Suprapubic skin (tissue), 4 donors: ENCODE data around the gene SOX21.

Experiments
- CTCF ChIP-seq, 2 donors: fragments of 200-600 bp in 1 of 2; fragments of 450-650 bp in 1 of 2; sonication (generic) in 1 of 2; IDR thresholded peaks; one replicate each; pipeline ENCODE4 v1.5.1; 2016 to 2019; ENCODE audit warnings: antibody characterized with exemption in 2 of 2, mild to moderate bottlenecking in 1 of 2, moderate library complexity in 1 of 2
- EP300 ChIP-seq: sonication (generic); formaldehyde crosslinking; IDR thresholded peaks from one replicate; pipeline ENCODE4 v1.6.1; 2017; ENCODE audit warnings: antibody characterized with exemption
- POLR2A ChIP-seq, 2 donors: fragments of 450-650 bp; IDR thresholded peaks; one replicate each; pipeline ENCODE4 v1.6.1; 2017; ENCODE audit warnings: antibody characterized with exemption in 2 of 2, mild to moderate bottlenecking in 2 of 2, moderate library complexity in 2 of 2
- POLR2AphosphoS5 ChIP-seq, 3 donors: sonication (generic); formaldehyde crosslinking; IDR thresholded peaks; one replicate each; pipeline ENCODE4 v1.6.1; 2017; ENCODE audit warnings: antibody characterized with exemption in 3 of 3

DNA sequence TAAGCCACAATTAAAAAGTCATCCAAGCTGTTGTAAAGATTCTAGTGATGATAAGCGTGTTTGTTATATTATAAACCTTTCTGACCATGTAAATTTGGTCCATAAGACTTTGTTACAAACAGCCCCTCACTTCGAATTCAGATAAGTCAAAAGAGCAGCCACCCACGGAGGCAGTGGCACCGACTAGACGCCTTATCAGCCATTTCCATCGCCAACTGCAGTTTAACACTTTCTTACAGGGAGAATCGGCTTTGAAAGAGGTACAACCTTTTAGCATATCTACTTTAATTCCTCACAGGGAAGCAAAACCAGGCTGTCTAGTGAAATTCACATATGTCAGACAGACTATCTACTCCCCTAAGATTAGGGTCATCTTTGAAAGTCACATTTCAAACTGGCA is 47.5 kb downstream of the SOX21 start:
- no peak for TF ChIP-seq CTCF (IDR thresholded peaks at IDR 0.05)
- TF ChIP-seq POLR2AphosphoS5 (IDR thresholded peaks at IDR 0.05): no peak
- no peak for TF ChIP-seq POLR2A (IDR thresholded peaks at IDR 0.05)
- no peak for TF ChIP-seq EP300
